Heart left ventricle (tissue), 16 donors: ENCODE results near the gene PNN. TPM values are rescaled to one million over a fixed set of nuclear protein-coding genes. Genes with fewer than 3 reads are reported as not detected.

ENCODE experiments used
- ATAC-seq, 4 donors: fragments of 200-7000 bp; cut with Tn5 transposase; one replicate each; pipeline ENCODE4 v1.9.1; 2020 to 2022; ENCODE audit warnings: moderate library complexity in 4 of 4, mild to moderate bottlenecking in 3 of 4, moderate number of reproducible peaks in 1 of 4
- DNase-seq, 5 donors: peaks; one replicate each; pipeline ENCODE4 v3.0.0-alpha.2; 2020
- H3K27ac ChIP-seq, 12 donors: fragments of 200-600 bp; sonication (generic) in 4 of 12; one replicate each; pipeline versions ENCODE4 v1.5.0 to v1.8.0; 2016 to 2022; ENCODE audit warnings: mild to moderate bottlenecking in 2 of 12
- H3K27me3 ChIP-seq, 9 donors: fragments of 200-600 bp; sonication (generic) in 2 of 9; one replicate each; pipeline versions ENCODE4 v1.5.1 to v1.8.0; 2016 to 2022; ENCODE audit warnings: mild to moderate bottlenecking in 3 of 9
- H3K36me3 ChIP-seq, 9 donors: fragments of 200-600 bp; sonication (generic) in 2 of 9; one replicate each; pipeline versions ENCODE4 v1.5.0 to v1.8.0; 2018 to 2022; ENCODE audit warnings: mild to moderate bottlenecking in 2 of 9
- H3K4me1 ChIP-seq, 12 donors: fragments of 200-600 bp; sonication (generic) in 4 of 12; one replicate each; pipeline versions ENCODE4 v1.5.0 to v1.8.0; 2016 to 2022; ENCODE audit warnings: mild to moderate bottlenecking in 3 of 12
- H3K4me3 ChIP-seq, 12 donors: fragments of 200-600 bp; sonication (generic) in 4 of 12; one replicate each; pipeline versions ENCODE4 v1.5.0 to v1.8.0; 2017 to 2022; ENCODE audit warnings: mild to moderate bottlenecking in 9 of 12, moderate library complexity in 4 of 12
- H3K9me3 ChIP-seq, 12 donors: fragments of 200-600 bp; sonication (generic) in 4 of 12; one replicate each; pipeline versions ENCODE4 v1.5.0 to v1.8.0; 2016 to 2022; ENCODE audit warnings: mild to moderate bottlenecking in 1 of 12
- POLR2A ChIP-seq, 2 donors: fragments of 450-650 bp; IDR thresholded peaks; one replicate each; pipeline ENCODE4 v1.6.1; 2017; ENCODE audit warnings: antibody characterized with exemption in 2 of 2, mild to moderate bottlenecking in 2 of 2, moderate library complexity in 2 of 2
- WGBS, 4 donors: extraction: QIAGEN DNeasy Blood & Tissue Kit in 2 of 4; methylation state at CpG; one replicate each; pipeline versions ENCODE4 v1.1.5 to v1.1.7; 2013 to 2018; 5-methylcytosine and 5-hydroxymethylcytosine counted together
- intact Hi-C, 10 donors: fragments of 100-400 bp; cut with DNase I; formaldehyde crosslinking; loops; one replicate each; pipeline versions ENCODE4 v1.11.1 to v1.14.2; 2022
- polyA plus RNA-seq, 2 donors: library from polyadenylated mRNA; stranded (reverse); fragments of 200-250 nt; gene quantifications; one replicate each; pipeline ENCODE4 v1.2.3, GENCODE V29; 2013
- total RNA-seq, 9 donors: library from RNA; depleted of rRNA in 2 of 9; stranded (reverse); fragments of >200 nt in 2 of 9; fragmentation: NEBNext Ultra II Directional in 3 of 9; extraction: Animal tissue kit (Norgen Biotek cat#: 25700) in 3 of 9; gene quantifications; one replicate each; pipeline versions ENCODE4 v1.1.0 to v1.2.4, GENCODE V29; 2016 to 2023
- TF ChIP-seq, protein P1 (sequence below), 12 donors: fragments of 200-600 bp; sonication (generic) in 4 of 12; IDR thresholded peaks; one replicate each; pipeline versions ENCODE4 v1.5.0 to v1.8.0; 2018 to 2022; ENCODE audit warnings: antibody characterized with exemption in 12 of 12, mild to moderate bottlenecking in 5 of 12
- donor health status: ischemic (EF 13 %, LVEDD 7.1; RV severe dilation, severe dysfunction).
- donor health status: healthy with polysubstance abuse.
- donor health status: DM: no; HTN: yes; CAD: no.
- donor health status: DM: no; HTN: no; CAD: no.
- donor health status: ischemic (EF 25% LVEDD 6.9; RV normal size, moderate dysfunction).
- donor health status: ischemic (EF 25% LVEDD 5.7; RV mildly dilated, moderate dysfunction).
- donor health status: healthy.
- donor health status: DM: yes; HTN: yes; CAD: no.
- donor health status: ischemic (EF 35%, LVEDD 5.7; RV mildly dilated, moderate dysfunction).
- donor health status: nonischemic (EF 11% LVEDD 7.7; RV severe dilation, severe dysfunction).
- donor health status: DM: yes; HTN: yes; CAD: no.
- donor health status: PGD.
- donor health status: ischemic (EF 29% LVEDD 5.4; RV normal size, mild dysfunction).
- donor health status: nonischemic (EF 23%, LVEDD 6.1; RV moderate dilation, normal function).

PNN gene
- total and polyA plus RNA-seq, 11 donors, result 6.9 to 26.7 (median 21.5) TPM

GRCh38 chr14:39211109-39211741 lies 36.2 kb downstream of the PNN start:
- TF ChIP-seq, protein P1, sequence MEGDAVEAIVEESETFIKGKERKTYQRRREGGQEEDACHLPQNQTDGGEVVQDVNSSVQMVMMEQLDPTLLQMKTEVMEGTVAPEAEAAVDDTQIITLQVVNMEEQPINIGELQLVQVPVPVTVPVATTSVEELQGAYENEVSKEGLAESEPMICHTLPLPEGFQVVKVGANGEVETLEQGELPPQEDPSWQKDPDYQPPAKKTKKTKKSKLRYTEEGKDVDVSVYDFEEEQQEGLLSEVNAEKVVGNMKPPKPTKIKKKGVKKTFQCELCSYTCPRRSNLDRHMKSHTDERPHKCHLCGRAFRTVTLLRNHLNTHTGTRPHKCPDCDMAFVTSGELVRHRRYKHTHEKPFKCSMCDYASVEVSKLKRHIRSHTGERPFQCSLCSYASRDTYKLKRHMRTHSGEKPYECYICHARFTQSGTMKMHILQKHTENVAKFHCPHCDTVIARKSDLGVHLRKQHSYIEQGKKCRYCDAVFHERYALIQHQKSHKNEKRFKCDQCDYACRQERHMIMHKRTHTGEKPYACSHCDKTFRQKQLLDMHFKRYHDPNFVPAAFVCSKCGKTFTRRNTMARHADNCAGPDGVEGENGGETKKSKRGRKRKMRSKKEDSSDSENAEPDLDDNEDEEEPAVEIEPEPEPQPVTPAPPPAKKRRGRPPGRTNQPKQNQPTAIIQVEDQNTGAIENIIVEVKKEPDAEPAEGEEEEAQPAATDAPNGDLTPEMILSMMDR (IDR thresholded peaks at IDR 0.05), result no peak
- no peak for TF ChIP-seq POLR2A (IDR thresholded peaks at IDR 0.05)
- intact Hi-C loops, result no loop called here
- DNase-seq (no peak), ATAC-seq (no peak)
- Histone ChIP-seq H3K4me1 (no peaks in the 10 kb centered on the region), H3K27me3 (no peaks in the 10 kb centered on the region), H3K36me3 (no peaks in the 10 kb centered on the region), H3K9me3 (no peaks in the 10 kb centered on the region), H3K4me3 (no peak overlapping the region), H3K27ac (no peak overlapping the region)
- 87 to 90% (median 87%) methylated on average over 15 of the region's 15 CpGs for WGBS, 4 donors

DNA sequence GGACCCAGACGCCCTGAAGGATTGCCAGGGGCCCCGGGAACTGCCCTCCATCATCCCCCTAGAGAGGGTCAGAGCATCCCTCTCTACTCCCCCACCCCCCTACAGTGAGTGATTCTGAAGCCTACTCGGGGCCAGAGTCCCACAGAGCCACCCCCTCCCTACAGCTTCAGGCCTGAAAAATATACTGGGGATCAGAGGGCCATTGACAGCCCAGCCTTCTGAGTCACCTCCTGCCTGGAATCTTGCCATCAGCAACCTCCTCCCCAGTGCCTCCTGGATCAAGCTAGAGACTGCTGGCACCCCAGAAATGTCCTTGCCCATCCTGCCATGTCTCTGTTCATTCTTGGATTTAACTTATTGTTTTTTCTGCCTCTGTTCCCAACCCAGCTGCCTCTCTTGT lies 37.0 kb downstream of the PNN start:
- Histone ChIP-seq H3K27me3 (no peaks in the 10 kb centered on the region), H3K4me3 (no peak overlapping the region), H3K27ac (no peak overlapping the region), H3K36me3 (no peaks in the 10 kb centered on the region), H3K4me1 (no peaks in the 10 kb centered on the region), H3K9me3 (no peaks in the 10 kb centered on the region)
- WGBS, 4 donors, result 73 to 89% (median 80%) methylated on average over 3 of the region's 3 CpGs
- intact Hi-C loops, result no loop called here
- TF ChIP-seq, protein P1 (IDR thresholded peaks at IDR 0.05), result no peak
- no peak for TF ChIP-seq POLR2A (IDR thresholded peaks at IDR 0.05)
- DNase-seq (no peak), ATAC-seq (no peak)

DNA sequence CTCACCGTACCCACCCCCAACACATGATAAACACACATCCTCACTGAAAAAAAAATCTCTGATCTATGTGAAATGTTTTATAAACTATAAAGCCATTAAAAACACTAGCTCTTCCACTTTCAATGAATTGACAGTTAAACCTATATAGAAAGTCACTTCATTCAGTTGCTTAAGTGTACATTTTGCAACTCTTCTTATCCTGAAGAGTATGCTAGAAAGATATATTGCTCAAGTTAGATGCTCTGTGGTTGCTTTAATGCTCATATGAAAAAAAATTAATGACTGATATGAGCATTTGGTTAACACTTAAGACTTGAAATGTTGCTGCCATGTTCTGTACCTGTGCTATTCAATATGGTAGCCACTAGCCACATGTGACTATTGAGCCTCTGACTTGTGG lies 37.6 kb downstream of the PNN start:
- Histone ChIP-seq H3K27me3 (no peaks in the 10 kb centered on the region), H3K27ac (no peak overlapping the region), H3K4me1 (no peaks in the 10 kb centered on the region), H3K9me3 (no peaks in the 10 kb centered on the region), H3K36me3 (no peaks in the 10 kb centered on the region), H3K4me3 (no peak overlapping the region)
- ATAC-seq (no peak), DNase-seq (no peak)
- no peak for TF ChIP-seq POLR2A (IDR thresholded peaks at IDR 0.05)
- TF ChIP-seq, protein P1 (IDR thresholded peaks at IDR 0.05), result no peak
- intact Hi-C loops, result no loop called here
- 23 to 95% (median 89%) methylated on average over 1 of the region's 1 CpG for WGBS, 4 donors

GRCh38 chr14:39217214-39217879 lies 42.3 kb downstream of the PNN start:
- peaks cover 0 to 4% (median 0%) of the 10 kb centered on the region in 12 donors for H3K9me3 ChIP-seq
- H3K36me3 ChIP-seq, result no peaks in the 10 kb centered on the region
- no peaks in the 10 kb centered on the region for H3K27me3 ChIP-seq
- intact Hi-C loops, result no loop called here
- no peak for DNase-seq
- H3K4me1 ChIP-seq, result peaks cover 0 to 6% (median 0%) of the 10 kb centered on the region in 12 donors
- H3K4me3 ChIP-seq, result no peak overlapping the region
- no peak overlapping the region for H3K27ac ChIP-seq
- ATAC-seq, result no peak
- 63 to 74% (median 68%) methylated on average over 8 of the region's 8 CpGs for WGBS, 4 donors
- no peak for TF ChIP-seq POLR2A (IDR thresholded peaks at IDR 0.05)
- TF ChIP-seq, protein P1 (IDR thresholded peaks at IDR 0.05), result no peak
